ENCODE results near the gene C1orf210.

C1orf210 gene

DNA sequence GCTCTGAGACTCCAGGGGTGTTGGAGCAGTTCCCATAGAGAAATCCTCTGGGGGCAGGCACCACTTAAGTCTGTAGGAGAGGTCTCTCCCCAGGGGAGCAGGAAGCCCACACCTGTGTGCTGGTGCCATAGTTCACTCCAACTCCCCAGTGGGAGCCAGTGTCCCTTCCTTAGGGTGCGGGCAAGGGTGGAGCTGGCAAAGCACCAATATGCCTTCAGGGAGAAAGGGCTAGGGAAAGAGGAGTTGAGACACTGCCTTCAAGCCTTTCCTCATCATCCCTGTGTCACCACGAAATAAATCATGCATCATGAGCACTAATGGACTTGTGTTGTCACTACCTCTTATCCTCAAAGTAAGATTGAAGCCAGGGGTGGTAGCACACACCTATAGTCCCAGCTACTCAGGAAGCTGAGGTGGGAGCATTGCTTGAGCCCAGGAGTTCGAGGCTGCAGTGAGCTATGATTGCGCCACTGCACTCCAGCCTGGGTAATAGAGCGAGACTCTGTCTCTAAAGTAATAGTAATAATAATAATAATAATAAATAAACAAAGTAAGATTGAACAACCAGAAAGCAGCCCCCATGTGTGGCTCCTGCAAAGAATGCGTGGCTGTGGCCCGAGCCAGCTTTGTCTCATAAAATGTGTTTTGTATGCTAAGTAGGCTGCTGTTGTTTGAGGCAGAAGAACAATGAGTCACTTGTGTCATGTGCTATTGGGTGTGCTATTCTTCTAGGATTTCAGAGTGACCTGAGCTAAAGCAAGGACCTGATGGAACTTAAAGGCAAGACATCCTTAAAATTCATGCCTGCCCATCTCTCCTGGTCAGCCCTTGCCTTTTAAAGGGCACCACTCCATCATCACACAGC, 8.7 kb upstream of the C1orf210 start:
- Histone ChIP-seq H3K9ac (ENCODE audit: low read depth, low read length) (no peak overlapping the region), H3K36me3 (ENCODE audit: insufficient read depth, low read length) (no peaks in the 10 kb centered on the region), H3K9me3 (ENCODE audit: control insufficient read depth, insufficient read depth, low read length) (no peaks in the 10 kb centered on the region), H3K4me1 (ENCODE audit: insufficient read depth, low read length) (peaks cover 39% of the 10 kb centered on the region)

DNA sequence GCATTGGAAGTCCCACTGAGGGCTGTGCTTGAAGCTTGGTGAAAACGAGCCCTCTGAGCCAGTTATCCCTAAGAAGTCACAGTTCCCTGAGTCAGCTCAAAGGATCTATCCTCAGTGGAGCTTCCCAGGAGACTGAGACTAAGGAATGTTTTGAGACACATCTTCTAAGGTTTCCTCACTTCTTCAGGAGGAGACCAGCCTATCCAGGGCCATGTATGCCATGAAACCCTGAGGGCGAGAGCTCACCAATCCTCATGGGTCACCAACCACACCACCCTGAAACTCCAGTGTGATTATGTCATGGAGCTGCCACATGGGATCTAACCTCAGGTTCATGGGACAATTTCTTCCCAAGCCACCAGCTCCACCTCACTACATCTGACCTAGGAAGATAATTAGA, 7.8 kb upstream of the C1orf210 start:
- Histone ChIP-seq H3K9me3 (ENCODE audit: control insufficient read depth, insufficient read depth, low read length) (no peaks in the 10 kb centered on the region), H3K9ac (ENCODE audit: low read depth, low read length) (no peak overlapping the region), H3K4me1 (ENCODE audit: insufficient read depth, low read length) (peaks cover 33% of the 10 kb centered on the region), H3K36me3 (ENCODE audit: insufficient read depth, low read length) (no peaks in the 10 kb centered on the region)

DNA sequence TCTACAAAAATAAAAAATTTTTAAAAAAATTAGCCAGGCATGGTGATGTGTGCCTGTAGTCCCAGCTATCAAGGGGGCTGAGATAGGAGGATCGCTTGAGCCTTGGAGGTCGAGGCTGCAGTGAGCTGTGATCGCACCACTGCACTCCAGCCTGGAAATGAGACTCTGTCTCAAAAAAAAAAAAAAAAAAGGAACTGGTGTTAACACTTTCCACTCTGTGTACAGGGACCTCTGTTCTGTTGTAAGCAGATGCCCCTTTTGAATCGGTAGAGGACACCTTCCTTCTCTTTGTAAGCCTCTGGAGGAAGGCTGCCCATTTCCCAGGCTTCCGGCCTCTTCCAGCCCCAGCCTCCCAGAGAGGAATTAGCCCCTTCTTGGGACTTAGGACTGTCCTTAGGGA, 7.3 kb upstream of the C1orf210 start:
- Histone ChIP-seq H3K36me3 (ENCODE audit: insufficient read depth, low read length) (no peaks in the 10 kb centered on the region), H3K4me1 (ENCODE audit: insufficient read depth, low read length) (peaks cover 33% of the 10 kb centered on the region), H3K9me3 (ENCODE audit: control insufficient read depth, insufficient read depth, low read length) (no peaks in the 10 kb centered on the region), H3K9ac (ENCODE audit: low read depth, low read length) (no peak overlapping the region)

DNA sequence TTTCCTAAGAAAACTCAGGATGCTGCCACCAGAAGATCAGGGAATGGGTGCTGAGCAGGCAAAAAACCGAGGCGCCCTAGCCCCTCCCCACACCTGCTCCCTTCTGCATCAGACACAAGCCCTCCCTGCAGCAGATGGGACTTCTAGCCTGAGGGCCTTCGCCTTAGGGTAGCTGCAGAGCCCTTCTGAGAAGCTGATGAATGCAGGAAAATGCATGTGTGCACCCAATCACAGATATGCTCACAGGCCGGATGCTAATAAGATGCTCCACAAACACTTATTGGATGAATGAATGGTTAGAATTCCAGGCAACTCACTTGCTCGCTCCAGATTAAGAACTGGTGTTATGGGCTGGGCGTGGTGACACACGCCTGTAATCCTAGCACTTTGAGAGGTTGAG, 6.8 kb upstream of the C1orf210 start:
- Histone ChIP-seq H3K9ac (ENCODE audit: low read depth, low read length) (no peak overlapping the region), H3K4me1 (ENCODE audit: insufficient read depth, low read length) (peaks cover 30% of the 10 kb centered on the region), H3K36me3 (ENCODE audit: insufficient read depth, low read length) (no peaks in the 10 kb centered on the region), H3K9me3 (ENCODE audit: control insufficient read depth, insufficient read depth, low read length) (no peaks in the 10 kb centered on the region)

DNA sequence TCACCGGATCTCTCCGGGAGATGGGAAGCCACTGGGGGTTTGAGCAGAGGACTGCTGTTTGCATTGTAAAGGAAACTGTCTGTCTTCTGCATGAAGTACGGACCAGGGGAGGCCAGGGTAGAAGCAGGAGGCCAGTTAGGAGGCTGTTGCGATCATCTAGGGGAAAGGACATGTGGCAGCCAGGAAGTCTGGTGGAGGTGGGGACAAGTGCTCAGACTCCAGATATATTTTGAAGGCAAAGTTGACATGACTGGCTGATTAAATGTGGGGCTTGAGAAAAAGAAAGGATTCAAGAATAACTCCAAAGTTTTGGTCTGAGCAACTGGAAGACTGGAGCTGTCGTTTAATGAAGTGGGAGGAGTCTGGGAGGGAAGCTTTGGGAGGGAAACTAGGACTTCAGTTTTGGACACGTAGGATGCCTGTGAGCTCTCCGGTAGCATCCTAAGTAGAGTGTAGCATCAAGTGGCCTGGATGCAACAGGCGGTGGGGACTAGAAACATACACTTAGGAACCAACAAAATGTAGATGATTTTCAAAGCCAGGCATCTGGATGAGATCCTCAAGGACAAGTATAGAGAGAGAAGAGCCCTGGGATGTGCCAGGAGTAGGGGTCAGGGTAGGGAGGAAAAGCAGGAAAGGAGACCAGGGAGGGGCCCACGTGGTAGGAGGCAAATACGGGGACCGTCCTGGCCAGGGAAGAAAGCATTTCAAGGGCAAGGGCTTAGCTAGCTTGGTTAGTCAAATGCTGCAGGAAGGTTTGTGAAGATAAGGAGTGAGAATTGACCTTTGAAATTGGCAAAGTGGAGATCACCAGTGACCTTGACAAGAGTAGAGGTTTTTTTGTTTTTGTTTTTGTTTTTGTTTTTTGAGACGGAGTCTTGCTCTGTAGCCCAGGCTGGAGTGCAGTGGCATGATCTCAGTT, 3.7 kb upstream of the C1orf210 start:
- H3K9me3 ChIP-seq (ENCODE audit: control insufficient read depth, insufficient read depth, low read length) = no peaks in the 10 kb centered on the region
- H3K9ac ChIP-seq (ENCODE audit: low read depth, low read length) = no peak overlapping the region
- H3K4me1 ChIP-seq (ENCODE audit: insufficient read depth, low read length) = peaks cover 11% of the 10 kb centered on the region
- no peaks in the 10 kb centered on the region for H3K36me3 ChIP-seq (ENCODE audit: insufficient read depth, low read length)

DNA sequence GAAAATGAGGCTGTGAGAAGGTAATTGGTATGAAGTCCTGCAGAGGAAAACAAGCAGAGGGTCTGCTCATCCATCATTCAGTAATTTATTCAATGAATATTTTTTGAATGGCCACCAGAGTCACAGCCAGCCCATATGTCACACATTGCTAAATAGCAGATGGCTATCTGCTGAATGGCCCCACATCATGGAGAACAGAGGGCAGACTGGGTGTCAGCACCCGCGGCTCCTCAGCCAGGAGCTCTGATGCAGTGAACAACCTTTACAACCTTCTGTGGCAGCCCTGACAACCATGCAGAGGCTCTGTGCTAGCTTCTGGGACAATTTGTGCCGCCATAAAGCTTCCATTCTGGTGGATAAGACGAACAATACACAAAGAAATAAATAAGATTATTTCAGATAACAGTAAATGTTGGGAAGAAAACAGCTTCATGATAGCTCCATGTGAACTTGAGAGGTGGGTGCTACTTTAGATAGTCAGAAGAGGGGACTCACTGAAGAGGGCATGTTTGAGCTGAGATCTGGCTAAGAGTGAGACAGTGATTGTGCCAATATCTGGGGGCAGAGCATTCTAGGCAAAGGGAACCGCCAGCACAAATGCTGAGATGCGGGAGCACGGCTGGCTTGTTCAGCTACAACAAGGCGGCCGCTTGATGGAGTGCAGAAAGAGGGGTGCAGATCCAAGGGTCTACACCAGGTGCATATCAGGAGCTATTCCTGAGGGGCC, 2.8 kb upstream of the C1orf210 start:
- H3K4me1 ChIP-seq (ENCODE audit: insufficient read depth, low read length) = peaks cover 9% of the 10 kb centered on the region
- no peaks in the 10 kb centered on the region for H3K9me3 ChIP-seq (ENCODE audit: control insufficient read depth, insufficient read depth, low read length)
- no peak overlapping the region for H3K9ac ChIP-seq (ENCODE audit: low read depth, low read length)
- H3K36me3 ChIP-seq (ENCODE audit: insufficient read depth, low read length) = no peaks in the 10 kb centered on the region

DNA sequence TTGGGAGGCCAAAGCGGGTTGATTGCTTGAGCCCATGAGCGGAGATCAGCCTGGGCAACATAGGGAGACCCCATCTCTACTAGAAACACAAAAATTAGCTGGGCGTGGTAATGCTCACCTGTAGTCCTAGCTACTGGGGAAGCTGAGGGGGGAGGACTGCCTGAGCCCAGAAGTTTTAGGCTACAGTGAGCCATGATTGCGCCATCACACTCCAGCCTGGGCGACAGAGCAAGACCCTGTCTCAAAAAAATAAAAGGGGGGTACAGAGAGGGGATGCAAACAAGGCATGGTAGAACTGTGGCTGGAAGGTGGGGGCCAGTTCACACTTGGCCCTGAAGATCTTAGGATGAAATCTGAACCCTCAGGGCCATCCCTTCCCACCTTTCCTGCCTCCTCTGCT, 1.2 kb upstream of the C1orf210 start:
- H3K9ac ChIP-seq (ENCODE audit: low read depth, low read length) = no peak overlapping the region
- no peaks in the 10 kb centered on the region for H3K9me3 ChIP-seq (ENCODE audit: control insufficient read depth, insufficient read depth, low read length)

DNA sequence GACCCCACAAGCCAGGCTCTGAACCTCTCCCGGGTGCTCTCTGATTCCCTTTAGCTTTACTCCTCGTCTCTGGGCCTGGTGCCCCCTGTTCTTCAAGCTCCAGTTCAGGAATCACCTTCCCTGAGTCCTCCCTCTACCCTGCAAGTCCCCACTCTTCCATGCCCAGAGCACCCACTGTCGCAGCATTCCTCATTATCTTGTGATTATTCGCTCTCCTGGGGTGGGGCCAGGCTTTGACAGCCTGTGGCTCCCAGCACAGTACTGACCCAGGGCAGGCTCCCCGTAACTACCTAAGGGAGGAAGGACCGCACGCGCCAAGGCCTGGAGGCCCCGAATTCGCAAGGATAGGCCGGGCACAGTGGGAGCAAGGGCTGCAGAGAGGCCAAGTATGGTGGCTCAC, 734 bp upstream of the C1orf210 start:
- Histone ChIP-seq H3K4me1 (ENCODE audit: insufficient read depth, low read length) (peaks cover 9% of the 10 kb centered on the region; the same call in 1 of the 2 replicates), H3K9me3 (ENCODE audit: control insufficient read depth, insufficient read depth, low read length) (no peaks in the 10 kb centered on the region), H3K9ac (ENCODE audit: low read depth, low read length) (peak overlapping the region; percentile 66; the same call in 1 of the 2 replicates)

More for the DNA sequence above, 1.2 kb upstream of the C1orf210 start:
- peaks cover 9% of the 10 kb centered on the region; the same call in 1 of the 2 replicates for H3K4me1 ChIP-seq (ENCODE audit: insufficient read depth, low read length)
- H3K36me3 ChIP-seq (ENCODE audit: insufficient read depth, low read length) = no peaks in the 10 kb centered on the region

DNA sequence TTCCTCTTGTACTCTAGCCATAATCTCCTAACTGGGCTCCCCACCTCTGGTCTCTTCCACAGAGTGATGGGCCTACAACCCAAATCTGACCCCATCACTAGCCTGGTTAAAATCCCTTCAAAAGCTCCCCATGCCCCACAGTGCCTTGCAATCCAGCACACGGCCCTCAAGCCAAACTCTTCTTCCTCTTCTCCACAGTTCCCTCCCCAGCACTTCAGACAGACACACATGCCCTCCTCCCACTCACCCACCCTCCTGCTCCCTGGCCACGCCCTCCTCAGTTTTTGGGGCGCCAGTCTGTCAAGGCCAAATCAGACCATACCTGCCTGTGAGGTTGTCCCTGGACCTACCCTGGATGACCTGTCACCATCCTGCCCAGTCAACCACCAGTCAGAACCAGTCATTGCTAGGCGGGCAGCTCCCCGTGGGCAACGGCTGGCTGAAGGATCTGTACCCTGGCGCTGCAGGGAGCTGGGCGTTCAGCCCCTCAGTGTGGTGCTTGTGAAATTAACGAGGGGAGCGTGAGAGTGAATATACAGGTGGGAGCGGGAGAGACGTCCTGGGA, 753 bp downstream of the C1orf210 start:
- Histone ChIP-seq H3K9me3 (ENCODE audit: control insufficient read depth, insufficient read depth, low read length) (no peaks in the 10 kb centered on the region), H3K4me1 (ENCODE audit: insufficient read depth, low read length) (peaks cover 9% of the 10 kb centered on the region; the same call in 1 of the 2 replicates), H3K9ac (ENCODE audit: low read depth, low read length) (peak overlapping the region; percentile 66; the same call in 1 of the 2 replicates), H3K36me3 (ENCODE audit: insufficient read depth, low read length) (no peaks in the 10 kb centered on the region)

More for the DNA sequence above, 734 bp upstream of the C1orf210 start:
- H3K36me3 ChIP-seq (ENCODE audit: insufficient read depth, low read length) = no peaks in the 10 kb centered on the region

DNA sequence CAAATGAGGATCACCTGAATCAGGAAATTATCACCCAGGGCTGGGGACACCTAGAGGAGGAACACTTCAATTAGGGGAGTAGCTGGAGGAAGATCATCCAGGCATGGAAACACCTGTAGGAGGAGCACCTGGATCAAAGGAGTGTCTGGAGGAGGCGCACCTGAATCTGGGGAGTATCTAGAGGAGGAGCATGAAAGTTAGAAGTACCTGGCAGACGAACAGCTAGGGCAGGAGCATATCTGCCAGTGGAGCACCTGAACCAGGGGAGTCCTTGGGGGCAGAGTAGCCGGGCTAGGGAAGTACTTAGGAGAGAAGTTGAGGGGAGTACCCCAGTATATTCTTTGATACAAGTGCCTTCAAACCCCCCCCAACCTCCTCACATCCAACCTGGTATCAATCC, 1.3 kb downstream of the C1orf210 start:
- no peak overlapping the region for H3K9ac ChIP-seq (ENCODE audit: low read depth, low read length)
- no peaks in the 10 kb centered on the region for H3K9me3 ChIP-seq (ENCODE audit: control insufficient read depth, insufficient read depth, low read length)
- peaks cover 9% of the 10 kb centered on the region; the same call in 1 of the 2 replicates for H3K4me1 ChIP-seq (ENCODE audit: insufficient read depth, low read length)
- no peaks in the 10 kb centered on the region for H3K36me3 ChIP-seq (ENCODE audit: insufficient read depth, low read length)

DNA sequence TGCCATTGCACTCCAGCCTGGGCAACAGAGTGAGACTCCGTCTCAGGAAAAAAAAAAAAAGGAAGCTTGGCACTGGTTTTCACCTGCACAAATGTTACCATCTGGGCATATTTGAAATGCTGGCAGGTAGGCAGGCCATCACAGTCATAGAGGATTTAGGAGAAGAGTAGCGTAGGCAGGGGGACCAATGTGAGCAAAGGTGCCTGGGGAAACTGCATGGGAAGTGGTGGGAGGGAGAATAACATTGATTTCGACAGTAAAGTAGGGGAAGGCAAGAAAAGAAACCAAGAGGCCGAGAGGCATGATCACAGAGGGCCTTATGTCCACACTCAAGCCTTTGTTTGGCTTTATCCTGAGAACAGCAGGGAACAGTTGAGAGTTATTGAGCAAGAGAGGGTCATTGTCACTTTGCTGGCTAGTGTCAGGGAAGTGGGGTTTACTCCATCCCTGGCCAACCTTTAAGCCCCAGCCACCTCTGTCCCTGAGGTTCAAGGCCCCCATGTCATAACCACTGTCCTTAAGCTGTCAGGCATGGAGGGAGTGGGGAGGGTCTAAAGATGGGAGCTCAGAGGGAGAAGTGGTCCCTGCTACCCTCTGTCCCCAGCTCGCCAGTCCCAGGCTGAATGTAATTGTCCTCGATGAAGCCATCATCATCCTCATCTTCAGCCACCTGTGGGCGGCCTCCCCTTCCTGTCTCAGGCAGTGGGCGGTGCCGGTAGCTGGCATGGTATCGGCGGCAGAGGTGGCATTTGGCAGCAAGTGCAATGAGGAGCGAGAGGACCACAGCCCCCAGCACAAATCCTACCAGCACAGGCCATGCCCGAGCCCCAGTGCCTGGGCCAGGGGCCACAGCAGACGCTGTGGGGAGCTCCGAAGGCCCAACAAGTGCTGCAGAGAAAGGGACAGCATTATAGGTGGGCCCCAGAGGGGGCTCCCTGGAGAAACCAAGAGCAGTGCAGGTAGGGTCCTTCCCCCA, 2.9 kb downstream of the C1orf210 start:
- Histone ChIP-seq H3K36me3 (ENCODE audit: insufficient read depth, low read length) (no peaks in the 10 kb centered on the region), H3K9me3 (ENCODE audit: control insufficient read depth, insufficient read depth, low read length) (no peaks in the 10 kb centered on the region), H3K4me1 (ENCODE audit: insufficient read depth, low read length) (peaks cover 9% of the 10 kb centered on the region; the same call in 1 of the 2 replicates), H3K9ac (ENCODE audit: low read depth, low read length) (no peak overlapping the region)

DNA sequence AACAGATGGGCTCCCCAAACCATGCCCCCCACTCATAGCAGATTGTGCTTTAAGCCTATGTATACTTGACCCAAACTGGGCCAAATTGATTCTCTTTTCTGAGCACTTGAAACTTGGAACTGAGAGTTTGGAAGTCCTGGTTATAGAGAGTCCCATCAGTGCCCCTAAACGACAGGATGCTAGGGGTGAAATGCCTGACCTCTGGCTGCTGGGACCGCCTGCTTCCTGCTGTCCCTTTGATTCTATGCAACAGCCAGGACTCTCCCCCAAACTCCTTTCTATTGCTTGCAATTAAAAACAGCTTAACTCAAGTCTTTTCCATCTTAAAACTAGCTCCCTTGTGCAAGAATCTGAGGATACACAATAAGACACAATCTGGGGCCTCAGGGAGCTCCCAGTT, 4.7 kb downstream of the C1orf210 start:
- Histone ChIP-seq H3K9ac (ENCODE audit: low read depth, low read length) (no peak overlapping the region; the same call in 1 of the 2 replicates), H3K9me3 (ENCODE audit: control insufficient read depth, insufficient read depth, low read length) (no peaks in the 10 kb centered on the region), H3K4me1 (ENCODE audit: insufficient read depth, low read length) (peaks cover 5% of the 10 kb centered on the region; the same call in 1 of the 2 replicates), H3K36me3 (ENCODE audit: insufficient read depth, low read length) (no peaks in the 10 kb centered on the region)

DNA sequence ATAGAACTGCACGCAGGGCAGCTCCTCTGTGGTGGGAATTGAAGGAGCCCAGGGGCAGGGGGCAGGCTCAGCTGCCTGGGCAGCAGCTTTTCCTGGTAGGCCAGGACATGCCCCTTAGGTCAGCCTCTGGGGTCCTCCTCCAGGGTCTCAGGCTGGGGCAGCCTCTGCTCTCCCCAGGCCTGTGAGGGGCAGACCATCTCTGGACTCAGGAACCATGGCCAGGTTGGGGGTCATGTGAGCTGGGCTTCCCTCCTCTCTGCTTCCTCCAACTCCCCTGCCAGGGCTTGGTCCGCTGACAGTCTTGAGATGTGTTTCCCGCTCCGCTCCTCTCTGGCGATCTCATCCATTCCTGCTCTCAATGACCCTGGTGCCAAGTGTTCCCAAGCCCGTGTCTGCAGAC, 5.7 kb downstream of the C1orf210 start:
- Histone ChIP-seq H3K36me3 (ENCODE audit: insufficient read depth, low read length) (no peaks in the 10 kb centered on the region), H3K9ac (ENCODE audit: low read depth, low read length) (no peak overlapping the region), H3K9me3 (ENCODE audit: control insufficient read depth, insufficient read depth, low read length) (no peaks in the 10 kb centered on the region), H3K4me1 (ENCODE audit: insufficient read depth, low read length) (no peaks in the 10 kb centered on the region)
